Stimulated activated CD4-positive, alpha-beta T cell treated with anti-CD3 and anti-CD28 coated beads, Interleukin-12 subunit alpha, Interleukin-12 subunit beta, amount 100 ng/mL, for 24 hours (primary cell): ENCODE measurements around the gene CFAP73.

Experiments
- DNase-seq, 2 experiments: peaks; one replicate each; pipeline ENCODE4 v3.0.0-alpha.2; 2020; ENCODE audit warnings: low read depth in 2 of 2

CFAP73 gene

GRCh38 chr12:113142173-113142885 lies 7.2 kb upstream of the CFAP73 start:
- DNase-seq = no peak

DNA sequence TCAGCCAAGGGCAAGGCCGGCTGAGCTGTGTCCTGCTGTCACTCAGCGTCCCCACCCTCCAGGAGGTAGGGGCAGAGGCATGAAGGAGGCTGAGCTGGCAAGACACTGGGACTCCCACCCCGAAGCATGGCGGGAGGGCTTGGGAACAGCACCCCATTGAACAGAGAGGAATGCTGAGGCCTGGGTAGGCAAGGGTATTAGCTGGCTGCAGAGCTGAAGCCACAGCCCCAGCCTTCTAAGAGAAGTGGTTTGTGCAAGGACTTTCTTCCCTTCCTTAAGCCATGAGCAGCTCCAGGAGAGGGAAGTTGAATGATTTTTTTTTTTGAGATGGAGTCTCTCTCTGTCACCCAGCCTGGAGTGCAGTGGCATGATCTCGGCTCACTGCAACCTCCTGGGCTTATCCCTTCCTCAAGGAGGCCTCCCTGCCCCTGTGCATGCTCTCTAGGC lies 6.6 kb upstream of the CFAP73 start:
- DNase-seq = no peak

DNA sequence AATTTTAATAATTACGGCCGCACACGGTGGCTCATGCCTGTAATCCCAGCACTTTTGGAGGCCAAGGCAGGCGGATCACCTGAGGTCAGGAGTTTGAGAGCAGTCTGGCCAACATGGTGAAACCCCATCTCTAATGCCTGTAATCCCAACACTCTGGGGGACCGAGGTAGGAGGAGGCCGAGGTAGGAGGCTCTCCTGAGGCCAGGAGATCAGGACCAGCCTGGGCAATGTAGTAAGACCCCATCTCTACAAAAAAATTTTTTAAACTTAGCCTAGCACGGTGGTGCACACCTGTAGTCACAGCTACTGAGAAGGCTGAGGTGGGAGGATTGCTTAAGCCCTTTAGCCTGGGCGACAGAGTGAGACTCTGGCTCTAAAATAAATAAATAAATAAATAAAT lies 5.6 kb upstream of the CFAP73 start:
- no peak for DNase-seq

DNA sequence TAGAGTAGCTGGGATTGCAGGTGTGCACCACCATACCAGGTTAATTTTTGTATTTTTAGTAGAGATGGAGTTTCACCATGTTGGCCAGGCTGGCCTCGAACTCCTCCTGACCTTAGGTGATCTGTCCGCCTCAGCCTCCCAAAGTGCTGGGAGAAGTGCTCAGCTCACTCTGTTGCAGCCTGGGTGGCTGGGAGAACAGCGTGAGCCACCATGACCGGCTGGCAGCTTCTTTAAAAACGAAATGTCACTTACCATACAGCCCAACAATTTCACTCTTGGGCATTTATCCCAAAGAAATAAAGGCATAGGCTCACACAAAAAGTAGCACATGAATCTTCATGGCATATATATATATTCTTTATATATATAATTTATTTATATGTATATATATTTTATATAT lies 4.7 kb upstream of the CFAP73 start:
- no peak for DNase-seq

DNA sequence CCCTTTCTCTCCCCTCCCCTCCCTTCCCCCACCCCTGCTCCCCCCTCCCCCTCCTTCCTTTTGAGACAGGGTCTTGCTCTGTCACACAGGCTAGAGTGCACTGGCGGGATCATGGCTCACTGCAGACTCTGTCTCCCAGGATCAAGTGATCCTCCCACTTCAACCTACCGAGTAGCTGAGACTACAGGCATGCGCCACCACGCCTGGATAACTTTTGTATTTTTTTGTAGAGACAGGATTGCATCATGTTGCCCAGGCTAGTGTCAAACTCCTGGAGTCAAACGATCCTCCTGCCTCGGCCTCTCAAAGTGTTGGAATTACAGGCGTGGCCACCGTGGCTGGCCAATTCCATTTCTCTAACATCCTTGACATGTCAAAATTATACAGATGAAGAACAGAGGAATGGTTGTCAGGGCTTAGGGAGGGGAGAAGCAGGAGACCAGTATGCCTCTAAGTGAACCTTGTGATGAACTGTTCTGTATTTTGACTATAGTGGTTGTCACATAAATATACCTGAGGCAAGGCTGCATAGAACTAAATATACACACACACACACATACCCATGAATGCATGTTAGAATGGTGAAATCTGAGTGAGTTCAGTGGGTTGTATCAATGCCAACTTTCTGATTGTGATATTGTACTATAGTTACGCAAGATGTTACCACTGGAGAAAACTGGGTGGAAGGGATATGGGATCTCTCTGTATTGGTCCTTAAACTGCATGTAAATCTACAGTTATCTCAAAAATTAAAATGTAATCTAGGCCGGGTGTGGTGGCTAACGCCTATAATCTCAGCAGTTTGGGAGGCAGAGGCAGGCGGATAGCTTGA lies 3.6 kb upstream of the CFAP73 start:
- no peak for DNase-seq

- DNase-seq = no peak
These were observed 2.5 kb upstream of the CFAP73 start for GRCh38 chr12:113146999-113147398.

GRCh38 chr12:113151655-113152054 lies 2.1 kb downstream of the CFAP73 start:
- no peak for DNase-seq

- no peak for DNase-seq
These were observed 2.8 kb downstream of the CFAP73 start for GRCh38 chr12:113152196-113152834.

- peak; percentile 29 to 46 for DNase-seq
These were observed 3.6 kb downstream of the CFAP73 start for GRCh38 chr12:113152835-113153814.

DNA sequence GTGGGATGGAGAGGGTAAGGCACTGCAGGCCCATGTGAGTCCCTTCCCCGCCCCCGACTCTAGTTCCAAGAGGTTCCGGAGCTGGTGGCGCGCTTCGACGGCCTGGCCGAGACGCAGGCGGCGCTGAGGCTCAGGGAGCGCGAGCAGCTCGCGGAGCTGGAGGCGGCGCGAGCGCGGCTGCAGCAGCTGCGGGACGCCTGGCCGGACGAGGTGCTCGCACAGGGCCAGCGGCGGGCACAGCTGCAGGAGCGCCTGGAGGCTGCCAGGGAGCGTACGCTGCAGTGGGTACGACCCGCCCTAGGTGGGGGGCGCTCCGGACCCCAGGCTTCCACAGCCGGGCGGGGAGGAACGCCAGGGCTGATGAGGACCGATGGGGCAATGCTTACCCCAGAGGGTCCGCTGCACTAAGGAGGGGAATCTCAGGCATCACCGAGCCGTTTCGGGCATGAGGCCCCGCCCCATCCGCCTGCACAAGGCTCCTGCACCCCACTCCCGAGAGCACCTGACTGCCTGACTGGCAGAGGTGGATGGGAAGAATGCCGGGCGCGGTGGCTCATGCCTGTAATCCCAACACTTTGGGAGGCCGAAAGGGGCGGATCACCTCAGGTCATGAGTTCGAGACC lies 4.9 kb downstream of the CFAP73 start:
- no peak for DNase-seq

DNA sequence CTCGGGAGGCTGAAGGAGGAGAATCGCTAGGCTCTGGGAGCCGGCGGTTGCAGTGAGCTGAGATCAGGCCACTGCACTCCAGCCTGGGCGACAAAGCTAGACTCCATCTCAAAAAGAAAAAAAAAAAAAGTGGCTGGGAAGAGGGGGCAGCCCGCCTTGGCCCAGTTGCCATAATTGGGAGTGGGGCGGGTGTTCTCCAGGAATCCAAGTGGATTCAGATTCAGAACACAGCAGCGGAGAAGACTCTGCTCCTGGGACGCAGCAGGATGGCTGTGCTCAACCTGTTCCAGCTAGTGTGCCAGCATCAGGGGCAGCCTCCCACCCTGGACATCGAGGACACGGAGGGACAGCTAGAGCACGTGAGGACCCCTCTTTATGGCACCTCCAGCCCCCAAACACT lies 5.5 kb downstream of the CFAP73 start:
- DNase-seq = no peak

- no peak for DNase-seq
These were observed 6.1 kb downstream of the CFAP73 start for GRCh38 chr12:113155646-113156045.

- no peak for DNase-seq
These were observed 7.8 kb downstream of the CFAP73 start for GRCh38 chr12:113157218-113157859.

DNA sequence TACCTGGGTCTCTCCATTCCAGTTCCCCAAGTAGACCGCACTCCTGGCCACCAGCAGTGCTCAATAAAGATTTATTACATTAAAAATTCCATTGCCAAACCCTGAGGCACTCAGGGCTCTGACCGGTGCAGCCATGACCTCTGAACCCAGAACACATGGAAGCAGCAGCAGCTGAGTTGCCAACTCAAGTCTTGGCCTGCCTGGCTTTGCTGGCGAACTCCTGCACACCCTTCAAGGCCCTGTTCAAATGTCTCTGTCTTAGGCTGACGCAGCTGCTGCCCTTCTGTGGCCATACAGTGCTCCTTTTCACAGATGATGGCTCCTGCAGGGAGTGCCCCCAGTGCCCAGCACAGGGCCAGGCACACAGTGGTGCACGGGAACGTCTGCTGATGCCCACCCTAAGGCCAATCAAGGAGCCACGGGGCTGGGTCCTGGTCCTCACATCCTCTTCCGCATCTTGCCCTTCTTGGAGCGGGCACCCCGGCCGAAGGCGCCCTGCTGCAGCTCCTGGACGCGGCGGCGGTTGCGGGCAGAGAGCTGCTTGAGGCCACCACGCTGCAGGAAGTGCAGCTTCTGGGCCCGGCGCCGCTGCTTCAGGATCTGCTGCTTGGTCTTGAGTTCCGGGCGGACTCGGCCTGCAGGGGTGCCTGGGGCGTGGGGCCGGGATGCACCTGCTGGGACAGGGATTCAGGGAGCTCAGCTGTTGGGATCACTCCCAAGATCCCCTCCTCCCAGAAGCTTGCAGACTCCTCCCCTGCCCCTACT lies 9.1 kb downstream of the CFAP73 start:
- no peak for DNase-seq

- DNase-seq = no peak
These were observed 10.4 kb downstream of the CFAP73 start for GRCh38 chr12:113159937-113160336.

- no peak for DNase-seq
These were observed 12.0 kb downstream of the CFAP73 start for GRCh38 chr12:113161415-113162016.

- no peak for DNase-seq
These were observed 12.8 kb downstream of the CFAP73 start for GRCh38 chr12:113162102-113163029.

DNA sequence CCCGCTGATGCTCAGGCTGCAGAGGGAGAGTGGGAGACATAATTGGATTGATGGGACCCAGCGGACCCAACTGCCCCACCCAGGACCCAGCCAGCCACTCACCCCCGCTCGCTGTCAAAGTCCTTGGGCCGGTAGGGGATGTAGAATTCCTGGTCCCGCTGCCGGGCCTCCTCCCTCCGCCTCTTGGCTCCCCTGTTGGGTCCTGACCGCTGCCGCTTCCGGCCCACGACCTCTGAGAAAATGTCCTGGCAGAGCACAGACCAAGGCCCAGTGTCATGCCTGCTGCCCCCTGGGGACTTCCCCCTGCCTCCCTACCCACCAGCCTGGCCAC lies 13.5 kb downstream of the CFAP73 start:
- DNase-seq = no peak
